Loucy (cell line): ENCODE data around the gene TCERG1.
A peak's percentile ranks its signal among the peaks of the same experiment; 100 is the strongest.

Experiments used
- CTCF ChIP-seq: fragments of 200-600 bp; sonication (generic); conservative IDR thresholded peaks from 2 replicates; pipeline ENCODE4 v1.5.1; 2014; ENCODE audit warnings: mild to moderate bottlenecking, antibody characterized with exemption, low read length
- EZH2phosphoT487 ChIP-seq: fragments of 200-600 bp; IDR thresholded peaks from 2 replicates; pipeline ENCODE4 v1.6.1; 2018; ENCODE audit warnings: antibody characterized with exemption, mild to moderate bottlenecking, moderate library complexity, borderline replicate concordance

- TF ChIP-seq CTCF (peak; percentile 90), EZH2phosphoT487 (no peak)
Measured at GRCh38 chr5:146541958-146542849, 95.1 kb downstream of the TCERG1 start.
